ENCODE measurements around the gene SBNO2. TPM values are rescaled to one million over a fixed set of nuclear protein-coding genes. Genes with fewer than 3 reads are reported as not detected.
"Not testable (repeated sequence)": the region's sequence is repeated elsewhere in the genome, so short reads cannot be mapped to it uniquely, and the experiment has no call there.

Gene SBNO2
- total RNA-seq, 1 donor from 2014 or later: 53.0 TPM

GRCh38 chr19:1133471-1133929 is 40.6 kb downstream of the SBNO2 start:
- Mint-ChIP-seq H3K36me3 (peaks cover 1% of the 10 kb centered on the region), H3K4me3 (no peak overlapping the region), H3K4me1 (peaks cover 3% of the 10 kb centered on the region), H3K27ac (no peak overlapping the region), H3K9me3 (no peaks in the 10 kb centered on the region), H3K27me3 (ENCODE audit: low read depth) (no peaks in the 10 kb centered on the region)
- TF ChIP-seq CTCF (IDR thresholded peaks at IDR 0.05; ENCODE audit: unreplicated experiment): no peak
- DNase-seq (ENCODE audit: low spot score in 2 of 2, unreplicated experiment in 2 of 2): no peak

GRCh38 chr19:1132552-1133383 is 41.3 kb downstream of the SBNO2 start:
- Mint-ChIP-seq H3K27ac (no peak overlapping the region), H3K27me3 (ENCODE audit: low read depth) (no peaks in the 10 kb centered on the region), H3K4me1 (peaks cover 3% of the 10 kb centered on the region), H3K4me3 (peak overlapping the region; percentile 49), H3K36me3 (peaks cover 1% of the 10 kb centered on the region), H3K9me3 (no peaks in the 10 kb centered on the region)
- DNase-seq (ENCODE audit: low spot score in 2 of 2, unreplicated experiment in 2 of 2): no peak
- TF ChIP-seq CTCF (IDR thresholded peaks at IDR 0.05; ENCODE audit: unreplicated experiment): no peak

DNA sequence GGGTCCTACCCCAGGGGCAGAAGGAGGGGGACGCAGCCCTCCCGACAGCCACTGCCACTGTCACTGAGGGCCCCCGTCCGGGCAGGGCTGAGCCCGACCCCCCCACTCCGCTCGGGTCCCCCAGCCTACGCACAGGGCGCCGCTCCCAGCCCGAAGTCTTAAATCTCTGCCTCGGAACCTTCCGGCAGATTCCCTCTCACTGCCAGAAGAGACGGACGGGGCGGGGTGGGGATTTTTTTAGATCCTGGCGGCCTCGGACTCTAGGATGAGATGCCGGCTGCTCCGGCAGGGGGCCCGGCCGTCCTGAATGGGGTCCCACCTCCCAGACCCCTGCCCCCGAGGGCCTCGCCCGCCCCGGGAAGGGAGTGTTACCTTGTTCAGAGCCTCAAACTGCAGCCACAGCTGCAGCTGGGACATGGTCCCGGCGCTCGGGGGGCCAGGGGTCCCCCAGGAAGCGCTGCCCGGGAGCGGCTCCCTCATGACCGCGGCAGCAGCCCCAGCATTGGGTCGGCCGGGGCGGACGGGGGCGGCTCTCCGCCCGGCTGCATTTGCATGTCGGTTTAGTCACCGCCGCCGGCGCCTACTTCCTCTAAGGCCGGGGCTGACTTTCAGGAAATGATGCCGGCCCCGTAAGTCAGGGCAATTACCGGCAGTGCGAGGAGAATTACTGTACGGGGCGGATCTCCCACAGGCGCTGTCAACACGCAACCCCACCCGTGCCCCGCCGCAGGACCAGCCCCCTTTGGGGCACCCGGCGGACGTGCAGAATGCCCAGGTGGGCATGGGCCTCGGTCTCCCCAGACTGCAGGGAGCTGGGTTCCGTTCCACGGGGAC is 42.1 kb downstream of the SBNO2 start:
- Mint-ChIP-seq H3K4me3 (peak overlapping the region; percentile 49), H3K4me1 (peaks cover 3% of the 10 kb centered on the region), H3K27me3 (ENCODE audit: low read depth) (no peaks in the 10 kb centered on the region), H3K9me3 (no peaks in the 10 kb centered on the region), H3K36me3 (peaks cover 1% of the 10 kb centered on the region), H3K27ac (no peak overlapping the region)
- peak in 1 of 2 experiments; percentile 73 for DNase-seq (ENCODE audit: low spot score in 2 of 2, unreplicated experiment in 2 of 2)
- no peak for TF ChIP-seq CTCF (IDR thresholded peaks at IDR 0.05; ENCODE audit: unreplicated experiment)

- Mint-ChIP-seq H3K36me3 (no peaks in the 10 kb centered on the region), H3K4me3 (peak overlapping the region; percentile 49), H3K9me3 (no peaks in the 10 kb centered on the region), H3K4me1 (peaks cover 3% of the 10 kb centered on the region), H3K27ac (no peak overlapping the region), H3K27me3 (ENCODE audit: low read depth) (no peaks in the 10 kb centered on the region)
- TF ChIP-seq CTCF (IDR thresholded peaks at IDR 0.05; ENCODE audit: unreplicated experiment): no peak
- DNase-seq (ENCODE audit: low spot score in 2 of 2, unreplicated experiment in 2 of 2): no peak
Measured at GRCh38 chr19:1130771-1131717, 43.0 kb downstream of the SBNO2 start.

DNA sequence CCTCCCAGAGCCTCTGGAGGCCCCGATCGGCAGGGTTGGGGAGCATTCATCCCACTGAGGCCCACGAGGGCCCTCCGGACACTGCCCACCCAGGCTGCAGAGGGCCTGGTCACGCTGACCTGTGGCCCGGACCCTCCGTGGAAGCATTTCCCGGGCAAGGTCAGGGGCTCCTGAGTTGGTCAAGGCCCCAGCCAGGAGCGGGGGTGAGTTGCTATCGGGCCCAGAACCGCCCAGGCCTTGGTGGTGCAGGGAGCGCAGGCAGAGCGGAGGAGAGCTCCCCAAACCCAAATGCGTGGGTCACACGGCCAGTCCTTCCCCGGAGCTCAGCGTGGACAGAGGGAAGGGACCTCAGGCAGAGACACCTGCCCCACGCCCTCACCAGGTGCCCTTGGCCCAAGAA is 44.5 kb downstream of the SBNO2 start:
- DNase-seq (ENCODE audit: low spot score in 2 of 2, unreplicated experiment in 2 of 2): no peak
- Mint-ChIP-seq H3K36me3 (peaks cover 3% of the 10 kb centered on the region), H3K4me3 (no peak overlapping the region), H3K9me3 (no peaks in the 10 kb centered on the region), H3K27ac (no peak overlapping the region), H3K27me3 (ENCODE audit: low read depth) (no peaks in the 10 kb centered on the region), H3K4me1 (peaks cover 3% of the 10 kb centered on the region)
- no peak for TF ChIP-seq CTCF (IDR thresholded peaks at IDR 0.05; ENCODE audit: unreplicated experiment)

DNA sequence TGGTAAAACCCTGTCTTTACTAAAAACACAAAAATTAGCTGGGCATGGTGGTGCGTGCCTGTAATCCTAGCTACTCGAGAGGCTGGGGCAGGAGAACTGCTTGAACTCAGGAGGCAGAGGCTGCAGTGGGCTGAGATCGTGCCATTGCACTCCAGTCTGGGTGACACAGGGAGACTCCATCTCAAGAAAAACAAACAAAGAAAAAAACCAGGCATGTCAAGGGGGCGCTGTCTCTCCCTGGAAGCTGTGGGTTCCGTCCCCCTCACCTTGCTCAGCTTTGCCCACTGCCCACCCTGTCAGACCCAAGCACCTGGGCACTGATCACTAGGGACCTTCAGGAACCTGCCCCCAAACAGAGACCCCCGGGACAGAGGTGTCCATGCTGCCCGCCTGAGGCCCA is 45.0 kb downstream of the SBNO2 start:
- not testable (repeated sequence) for H3K27me3 Mint-ChIP-seq (ENCODE audit: low read depth); H3K4me1 Mint-ChIP-seq; H3K27ac Mint-ChIP-seq; DNase-seq (ENCODE audit: low spot score in 2 of 2, unreplicated experiment in 2 of 2); H3K36me3 Mint-ChIP-seq; H3K9me3 Mint-ChIP-seq; H3K4me3 Mint-ChIP-seq

All from mesothelial cell of epicardium (in vitro differentiated cells).